ENCODE data around the gene QRICH2. TPM values are rescaled to one million over a fixed set of nuclear protein-coding genes. Genes with fewer than 3 reads are reported as not detected.

The QRICH2 gene
- total and polyA plus RNA-seq, 7 donors, result 0.69 to 5.0 (median 2.5) TPM

- peak; percentile 8 for DNase-seq
- peaks cover 0 to 20% (median 14%) of the 10 kb centered on the region in 4 donors for H3K4me1 ChIP-seq
- no peaks in the 10 kb centered on the region for H3K9me3 ChIP-seq
- no peaks in the 10 kb centered on the region for H3K36me3 ChIP-seq
- TF ChIP-seq EP300 (IDR thresholded peaks at IDR 0.05), result no peak
- no peak for TF ChIP-seq POLR2AphosphoS5 (IDR thresholded peaks at IDR 0.05)
- TF ChIP-seq, protein P1, sequence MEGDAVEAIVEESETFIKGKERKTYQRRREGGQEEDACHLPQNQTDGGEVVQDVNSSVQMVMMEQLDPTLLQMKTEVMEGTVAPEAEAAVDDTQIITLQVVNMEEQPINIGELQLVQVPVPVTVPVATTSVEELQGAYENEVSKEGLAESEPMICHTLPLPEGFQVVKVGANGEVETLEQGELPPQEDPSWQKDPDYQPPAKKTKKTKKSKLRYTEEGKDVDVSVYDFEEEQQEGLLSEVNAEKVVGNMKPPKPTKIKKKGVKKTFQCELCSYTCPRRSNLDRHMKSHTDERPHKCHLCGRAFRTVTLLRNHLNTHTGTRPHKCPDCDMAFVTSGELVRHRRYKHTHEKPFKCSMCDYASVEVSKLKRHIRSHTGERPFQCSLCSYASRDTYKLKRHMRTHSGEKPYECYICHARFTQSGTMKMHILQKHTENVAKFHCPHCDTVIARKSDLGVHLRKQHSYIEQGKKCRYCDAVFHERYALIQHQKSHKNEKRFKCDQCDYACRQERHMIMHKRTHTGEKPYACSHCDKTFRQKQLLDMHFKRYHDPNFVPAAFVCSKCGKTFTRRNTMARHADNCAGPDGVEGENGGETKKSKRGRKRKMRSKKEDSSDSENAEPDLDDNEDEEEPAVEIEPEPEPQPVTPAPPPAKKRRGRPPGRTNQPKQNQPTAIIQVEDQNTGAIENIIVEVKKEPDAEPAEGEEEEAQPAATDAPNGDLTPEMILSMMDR (IDR thresholded peaks at IDR 0.05), result no peak
- no peak for TF ChIP-seq POLR2A (IDR thresholded peaks at IDR 0.05)
- H3K4me3 ChIP-seq, result no peak overlapping the region
- 17 to 60% methylated on average over 7 of the region's 7 CpGs for WGBS, 2 donors
- intact Hi-C loops (cut with DNase I), result no loop called here
- H3K27me3 ChIP-seq, result peaks cover 0 to 4% (median 2%) of the 10 kb centered on the region in 3 donors
- H3K27ac ChIP-seq, result no peak overlapping the region
Measured at GRCh38 chr17:76237859-76238313, 70.2 kb downstream of the QRICH2 start.

GRCh38 chr17:76236603-76237002, 71.5 kb downstream of the QRICH2 start:
- intact Hi-C loops (cut with DNase I), result no loop called here
- no peak for DNase-seq
- TF ChIP-seq EP300 (IDR thresholded peaks at IDR 0.05) (no peak), POLR2AphosphoS5 (IDR thresholded peaks at IDR 0.05) (no peak), POLR2A (IDR thresholded peaks at IDR 0.05) (no peak)
- TF ChIP-seq, protein P1 (IDR thresholded peaks at IDR 0.05), result no peak

GRCh38 chr17:76235883-76236282, 72.2 kb downstream of the QRICH2 start:
- intact Hi-C loops (cut with DNase I), result no loop called here
- Histone ChIP-seq H3K4me3 (no peak overlapping the region), H3K36me3 (no peaks in the 10 kb centered on the region), H3K27ac (no peak overlapping the region), H3K4me1 (peaks cover 0 to 11% (median 9%) of the 10 kb centered on the region in 4 donors), H3K9me3 (no peaks in the 10 kb centered on the region), H3K27me3 (no peaks in the 10 kb centered on the region)
- TF ChIP-seq POLR2A (IDR thresholded peaks at IDR 0.05), result no peak
- no peak for DNase-seq
- 82 to 92% methylated on average over 2 of the region's 2 CpGs for WGBS, 2 donors

More at GRCh38 chr17:76236603-76237002, 71.5 kb downstream of the QRICH2 start:
- no peak overlapping the region for H3K27ac ChIP-seq
- H3K27me3 ChIP-seq, result no peaks in the 10 kb centered on the region
- H3K36me3 ChIP-seq, result no peaks in the 10 kb centered on the region
- H3K4me1 ChIP-seq, result peaks cover 0 to 18% (median 13%) of the 10 kb centered on the region in 4 donors
- H3K4me3 ChIP-seq, result no peak overlapping the region
- H3K9me3 ChIP-seq, result no peaks in the 10 kb centered on the region

DNA sequence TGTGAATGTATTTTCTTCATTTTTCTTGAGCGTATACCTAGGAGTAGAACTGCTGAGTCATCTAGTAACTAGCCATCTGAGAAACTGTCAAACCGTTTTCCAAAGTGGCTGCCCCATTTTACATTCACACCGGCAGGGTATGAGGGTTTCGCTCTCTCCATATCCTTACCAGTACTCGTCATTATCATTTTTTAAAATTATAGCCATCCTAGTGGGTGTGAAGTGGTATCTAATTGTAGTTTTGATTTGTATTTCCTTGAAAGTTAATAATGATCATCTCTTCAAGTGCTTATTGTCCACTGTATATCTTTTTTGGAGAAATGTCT, 73.8 kb downstream of the QRICH2 start:
- no peak for DNase-seq
- Histone ChIP-seq H3K36me3 (no peaks in the 10 kb centered on the region), H3K4me1 (peaks cover 0 to 1% (median under 1%) of the 10 kb centered on the region in 4 donors), H3K27me3 (no peaks in the 10 kb centered on the region), H3K4me3 (no peak overlapping the region), H3K9me3 (no peaks in the 10 kb centered on the region), H3K27ac (no peak overlapping the region)
- TF ChIP-seq POLR2AphosphoS5 (IDR thresholded peaks at IDR 0.05) (no peak), POLR2A (IDR thresholded peaks at IDR 0.05) (no peak), EP300 (IDR thresholded peaks at IDR 0.05) (no peak)
- TF ChIP-seq, protein P1 (IDR thresholded peaks at IDR 0.05), result no peak
- WGBS, 2 donors, result 80 to 88% methylated on average over 5 of the region's 5 CpGs
- intact Hi-C loops (cut with DNase I), result no loop called here

DNA sequence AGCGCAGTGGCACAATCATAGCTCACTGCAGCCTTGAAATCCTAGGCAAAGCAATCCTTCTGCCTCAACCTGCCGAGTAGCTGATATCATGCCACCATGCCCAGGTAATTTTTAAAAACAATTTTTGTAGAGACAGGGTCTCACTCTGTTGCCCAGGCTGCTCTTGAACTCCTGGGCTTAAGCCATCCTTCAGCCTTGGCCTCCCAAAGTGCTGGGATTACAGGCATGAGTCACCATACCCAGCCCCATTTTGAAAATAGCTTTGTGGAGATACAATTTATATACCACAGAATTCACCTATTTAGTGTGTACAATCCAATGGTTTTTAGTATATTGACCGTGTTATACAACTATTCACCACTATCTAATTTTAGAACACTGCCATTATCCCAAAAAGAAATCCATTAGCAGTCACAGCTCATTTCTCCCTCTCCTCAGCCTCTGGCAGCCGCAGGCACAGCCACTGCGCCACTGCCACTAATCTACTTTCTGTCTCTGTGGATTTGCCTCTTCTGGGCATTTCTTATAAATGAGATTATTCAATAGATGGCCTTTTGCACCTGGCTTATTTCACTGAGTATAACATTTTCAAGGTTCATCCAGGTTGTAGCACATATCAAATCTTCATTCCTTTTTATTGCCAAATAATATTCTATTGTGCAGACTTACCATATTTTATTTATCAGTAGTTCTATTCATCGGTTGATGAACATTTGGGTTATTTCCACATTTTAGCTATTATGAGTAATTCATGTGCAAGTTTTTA, 74.3 kb downstream of the QRICH2 start:
- TF ChIP-seq POLR2A (IDR thresholded peaks at IDR 0.05) (no peak), EP300 (IDR thresholded peaks at IDR 0.05) (no peak), POLR2AphosphoS5 (IDR thresholded peaks at IDR 0.05) (no peak)
- TF ChIP-seq, protein P1 (IDR thresholded peaks at IDR 0.05), result no peak
- intact Hi-C loops (cut with DNase I), result no loop called here
- Histone ChIP-seq H3K27ac (no peak overlapping the region), H3K4me1 (no peaks in the 10 kb centered on the region), H3K4me3 (no peak overlapping the region), H3K27me3 (no peaks in the 10 kb centered on the region), H3K36me3 (no peaks in the 10 kb centered on the region), H3K9me3 (no peaks in the 10 kb centered on the region)
- DNase-seq, result no peak
- 94 to 95% methylated on average over 6 of the region's 6 CpGs for WGBS, 2 donors
